ENCODE data around the gene ICE1. TPM values are rescaled to one million over a fixed set of nuclear protein-coding genes. Genes with fewer than 3 reads are reported as not detected.

Gene ICE1
- total RNA-seq, 2 experiments from 2014 or later = 37.6 to 39.1 TPM

DNA sequence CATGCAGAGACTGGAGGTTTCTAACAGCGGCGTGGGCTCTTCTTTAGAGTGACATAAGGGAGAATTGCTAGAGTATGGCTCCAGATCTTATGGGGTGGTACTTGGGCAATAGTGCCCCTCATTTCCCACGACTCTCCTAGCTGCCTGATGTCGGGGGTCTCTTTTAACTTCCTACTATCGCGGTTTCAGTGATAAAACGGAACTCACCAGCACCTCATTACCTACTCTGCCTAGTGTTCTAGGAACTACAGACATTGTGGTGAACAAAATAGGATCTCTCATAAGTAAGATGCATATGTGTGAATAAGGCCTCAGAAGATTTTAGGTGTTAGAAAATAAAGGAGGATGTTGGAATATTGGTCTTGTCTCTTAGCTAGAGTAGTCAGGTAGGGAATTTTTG is 1.1 kb downstream of the ICE1 start:
- H3K27ac Mint-ChIP-seq = no peak overlapping the region
- no peaks in the 10 kb centered on the region for H3K36me3 ChIP-seq (ENCODE audit: insufficient read depth, low read length)
- H3K4me1 ChIP-seq (ENCODE audit: insufficient read depth, low read length) = peaks cover 34% of the 10 kb centered on the region
- ATAC-seq (ENCODE audit: poor library complexity) (no peak), DNase-seq (no peak)
- H3K27ac ChIP-seq (ENCODE audit: low read depth in 1 of 2, low read length in 2 of 2) = no peak overlapping the region
- no peaks in the 10 kb centered on the region for H3K27me3 Mint-ChIP-seq
- no peaks in the 10 kb centered on the region for H3K9me3 ChIP-seq (ENCODE audit: control insufficient read depth in 1 of 2, insufficient read depth in 1 of 2, low read length in 2 of 2)
- no peaks in the 10 kb centered on the region for H3K27me3 ChIP-seq (ENCODE audit: control insufficient read depth in 1 of 2, insufficient read depth in 2 of 2, low read length in 2 of 2)
- H3K4me3 Mint-ChIP-seq = no peak overlapping the region
- H3K4me1 Mint-ChIP-seq (ENCODE audit: low read depth) = peaks cover 36% of the 10 kb centered on the region
- TF ChIP-seq, protein P1, sequence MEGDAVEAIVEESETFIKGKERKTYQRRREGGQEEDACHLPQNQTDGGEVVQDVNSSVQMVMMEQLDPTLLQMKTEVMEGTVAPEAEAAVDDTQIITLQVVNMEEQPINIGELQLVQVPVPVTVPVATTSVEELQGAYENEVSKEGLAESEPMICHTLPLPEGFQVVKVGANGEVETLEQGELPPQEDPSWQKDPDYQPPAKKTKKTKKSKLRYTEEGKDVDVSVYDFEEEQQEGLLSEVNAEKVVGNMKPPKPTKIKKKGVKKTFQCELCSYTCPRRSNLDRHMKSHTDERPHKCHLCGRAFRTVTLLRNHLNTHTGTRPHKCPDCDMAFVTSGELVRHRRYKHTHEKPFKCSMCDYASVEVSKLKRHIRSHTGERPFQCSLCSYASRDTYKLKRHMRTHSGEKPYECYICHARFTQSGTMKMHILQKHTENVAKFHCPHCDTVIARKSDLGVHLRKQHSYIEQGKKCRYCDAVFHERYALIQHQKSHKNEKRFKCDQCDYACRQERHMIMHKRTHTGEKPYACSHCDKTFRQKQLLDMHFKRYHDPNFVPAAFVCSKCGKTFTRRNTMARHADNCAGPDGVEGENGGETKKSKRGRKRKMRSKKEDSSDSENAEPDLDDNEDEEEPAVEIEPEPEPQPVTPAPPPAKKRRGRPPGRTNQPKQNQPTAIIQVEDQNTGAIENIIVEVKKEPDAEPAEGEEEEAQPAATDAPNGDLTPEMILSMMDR (IDR thresholded peaks at IDR 0.05) = no peak
- CTCF ChIA-PET = no interaction called here
- no peaks in the 10 kb centered on the region for H3K9me3 Mint-ChIP-seq
- H3K4me3 ChIP-seq (ENCODE audit: low read length) = peak overlapping the region; percentile 79
- POLR2A ChIA-PET = interaction anchor here (0.7 to 2.5 kb wide), 4 partner anchors 11 to 955 kb away, joined by 3 to 15 read pairs (median 4); partner anchors contain the start of gene MED10
- intact Hi-C loops (cut with DNase I, micrococcal nuclease) = loop anchor here (2.0 to 5.0 kb wide), 4 partner anchors 69 to 1209 kb away; partner anchors contain the start of genes MED10 (in 1 of the 2), NSUN2 (in 1 of the 2) and SRD5A1 (in 1 of the 2)
- H3K36me3 Mint-ChIP-seq (ENCODE audit: low read depth) = peaks cover 20% of the 10 kb centered on the region

DNA sequence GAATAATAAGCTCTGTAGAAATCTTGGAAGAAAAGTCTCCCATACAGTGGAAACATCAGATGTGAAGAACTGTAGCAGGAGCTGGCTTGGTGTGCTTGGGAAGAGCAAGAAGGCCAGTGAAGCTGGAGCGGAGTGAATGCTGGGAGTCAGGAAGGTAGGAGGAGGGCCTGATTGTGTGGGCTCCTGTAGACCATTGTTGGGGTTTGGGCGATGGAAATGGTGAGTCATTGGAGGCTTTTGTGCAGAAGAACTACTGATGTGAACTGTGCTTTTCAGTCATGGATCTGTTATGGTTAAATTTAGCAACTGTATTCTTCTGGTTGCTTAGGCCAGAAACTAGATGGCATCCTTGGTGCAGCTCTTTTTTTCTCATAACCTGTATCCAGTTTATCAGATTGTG is 2.3 kb downstream of the ICE1 start:
- H3K36me3 ChIP-seq (ENCODE audit: insufficient read depth, low read length) = no peaks in the 10 kb centered on the region
- peaks cover 27% of the 10 kb centered on the region for H3K36me3 Mint-ChIP-seq (ENCODE audit: low read depth)
- H3K9me3 ChIP-seq (ENCODE audit: control insufficient read depth in 1 of 2, insufficient read depth in 1 of 2, low read length in 2 of 2) = no peaks in the 10 kb centered on the region
- CTCF ChIA-PET = interaction anchor here (1.4 kb wide), 1 partner anchor 13 kb away, joined by 3 read pairs; no protein-coding TSS in a partner anchor
- peaks cover 38% of the 10 kb centered on the region for H3K4me1 ChIP-seq (ENCODE audit: insufficient read depth, low read length)
- H3K27me3 ChIP-seq (ENCODE audit: control insufficient read depth in 1 of 2, insufficient read depth in 2 of 2, low read length in 2 of 2) = no peaks in the 10 kb centered on the region
- intact Hi-C loops (cut with DNase I, micrococcal nuclease) = loop anchor here (5.0 kb wide), 3 partner anchors 68 to 1208 kb away; partner anchors contain the start of genes MED10 (in 1 of the 2), NSUN2 (in 1 of the 2) and SRD5A1 (in 1 of the 2)
- no peaks in the 10 kb centered on the region for H3K27me3 Mint-ChIP-seq
- H3K27ac Mint-ChIP-seq = no peak overlapping the region
- no peak for ATAC-seq (ENCODE audit: poor library complexity)
- DNase-seq = no peak
- TF ChIP-seq, protein P1 (IDR thresholded peaks at IDR 0.05) = no peak
- H3K4me3 Mint-ChIP-seq = no peak overlapping the region
- POLR2A ChIA-PET = no interaction called here
- no peaks in the 10 kb centered on the region for H3K9me3 Mint-ChIP-seq
- no peak overlapping the region for H3K27ac ChIP-seq (ENCODE audit: low read depth in 1 of 2, low read length in 2 of 2)
- no peak overlapping the region for H3K4me3 ChIP-seq (ENCODE audit: low read length)
- peaks cover 40% of the 10 kb centered on the region for H3K4me1 Mint-ChIP-seq (ENCODE audit: low read depth)

DNA sequence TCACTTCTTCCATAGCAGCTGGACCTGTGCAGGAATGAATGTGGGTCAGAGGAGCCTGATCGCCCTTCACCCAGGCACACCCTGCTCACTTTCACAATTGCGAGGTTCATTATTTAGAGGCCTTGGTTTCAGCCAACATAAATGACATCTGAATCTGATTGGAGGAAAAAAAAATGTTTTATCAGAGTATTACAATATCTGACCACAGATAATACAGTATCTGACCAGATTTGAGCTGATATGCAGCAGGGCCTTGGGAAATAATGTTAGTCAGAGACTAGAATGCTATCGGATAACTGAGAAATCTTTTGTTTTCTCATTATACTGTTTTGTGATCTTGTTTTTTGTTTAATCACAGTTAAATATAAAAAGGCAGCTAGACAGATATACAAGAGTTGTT is 7.7 kb downstream of the ICE1 start:
- no peak overlapping the region for H3K4me3 Mint-ChIP-seq
- no peaks in the 10 kb centered on the region for H3K36me3 ChIP-seq (ENCODE audit: insufficient read depth, low read length)
- ATAC-seq (ENCODE audit: poor library complexity) = no peak
- H3K27ac ChIP-seq (ENCODE audit: low read depth in 1 of 2, low read length in 2 of 2) = no peak overlapping the region
- H3K4me3 ChIP-seq (ENCODE audit: low read length) = no peak overlapping the region
- H3K4me1 ChIP-seq (ENCODE audit: insufficient read depth, low read length) = peaks cover 7% of the 10 kb centered on the region
- CTCF ChIA-PET = interaction anchor here (0.8 kb wide), 1 partner anchor 8 kb away, joined by 3 read pairs; the partner anchor contains the start of gene ICE1
- H3K9me3 ChIP-seq (ENCODE audit: control insufficient read depth in 1 of 2, insufficient read depth in 1 of 2, low read length in 2 of 2) = no peaks in the 10 kb centered on the region
- H3K27me3 Mint-ChIP-seq = no peaks in the 10 kb centered on the region
- intact Hi-C loops (cut with DNase I, micrococcal nuclease) = no loop called here
- TF ChIP-seq, protein P1 (IDR thresholded peaks at IDR 0.05) = no peak
- no peaks in the 10 kb centered on the region for H3K9me3 Mint-ChIP-seq
- H3K4me1 Mint-ChIP-seq (ENCODE audit: low read depth) = peaks cover 74% of the 10 kb centered on the region
- no peaks in the 10 kb centered on the region for H3K27me3 ChIP-seq (ENCODE audit: control insufficient read depth in 1 of 2, insufficient read depth in 2 of 2, low read length in 2 of 2)
- H3K36me3 Mint-ChIP-seq (ENCODE audit: low read depth) = peaks cover 34% of the 10 kb centered on the region
- DNase-seq = no peak
- no peak overlapping the region for H3K27ac Mint-ChIP-seq
- POLR2A ChIA-PET = interaction anchor here (0.7 kb wide), 1 partner anchor 8 kb away, joined by 3 read pairs; no protein-coding TSS in a partner anchor

Measured in CD4-positive, alpha-beta T cell (primary cell).